ENCODE data around the gene ANKIB1.

DNA sequence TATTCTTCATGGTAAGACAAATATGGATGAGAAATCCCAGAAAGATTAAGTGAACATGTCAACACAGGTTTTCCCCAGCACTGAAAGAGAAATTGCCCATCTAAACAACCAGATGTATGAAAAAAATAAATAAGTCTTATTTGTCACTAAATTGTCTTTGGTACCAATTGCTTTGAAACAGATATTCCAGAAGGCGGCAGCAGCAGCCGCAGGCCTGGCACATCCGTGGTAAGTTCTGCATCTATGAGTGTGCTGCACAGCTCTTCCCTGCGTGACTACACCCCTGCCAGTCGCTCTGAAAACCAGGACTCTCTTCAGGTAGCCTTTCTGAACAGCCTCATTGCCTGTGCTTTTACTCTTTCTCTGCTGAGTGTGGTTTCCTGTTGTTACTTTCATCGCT, 151.8 kb downstream of the ANKIB1 start:
- TF ChIP-seq, protein P1, sequence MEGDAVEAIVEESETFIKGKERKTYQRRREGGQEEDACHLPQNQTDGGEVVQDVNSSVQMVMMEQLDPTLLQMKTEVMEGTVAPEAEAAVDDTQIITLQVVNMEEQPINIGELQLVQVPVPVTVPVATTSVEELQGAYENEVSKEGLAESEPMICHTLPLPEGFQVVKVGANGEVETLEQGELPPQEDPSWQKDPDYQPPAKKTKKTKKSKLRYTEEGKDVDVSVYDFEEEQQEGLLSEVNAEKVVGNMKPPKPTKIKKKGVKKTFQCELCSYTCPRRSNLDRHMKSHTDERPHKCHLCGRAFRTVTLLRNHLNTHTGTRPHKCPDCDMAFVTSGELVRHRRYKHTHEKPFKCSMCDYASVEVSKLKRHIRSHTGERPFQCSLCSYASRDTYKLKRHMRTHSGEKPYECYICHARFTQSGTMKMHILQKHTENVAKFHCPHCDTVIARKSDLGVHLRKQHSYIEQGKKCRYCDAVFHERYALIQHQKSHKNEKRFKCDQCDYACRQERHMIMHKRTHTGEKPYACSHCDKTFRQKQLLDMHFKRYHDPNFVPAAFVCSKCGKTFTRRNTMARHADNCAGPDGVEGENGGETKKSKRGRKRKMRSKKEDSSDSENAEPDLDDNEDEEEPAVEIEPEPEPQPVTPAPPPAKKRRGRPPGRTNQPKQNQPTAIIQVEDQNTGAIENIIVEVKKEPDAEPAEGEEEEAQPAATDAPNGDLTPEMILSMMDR (IDR thresholded peaks at IDR 0.05; ENCODE audit: poor library complexity): no peak
- TF ChIP-seq EZH2phosphoT487 (IDR thresholded peaks at IDR 0.05; ENCODE audit: low read depth, severe bottlenecking, unreplicated experiment): no peak

Data from hepatocyte (in vitro differentiated cells).